Neural cell (in vitro differentiated cells): ENCODE results near the gene SIPA1L2. TPM values are rescaled to one million over a fixed set of nuclear protein-coding genes. Genes with fewer than 3 reads are reported as not detected.

Source experiments
- H2AFZ ChIP-seq: fragments of 200-600, 300-800 bp; sonication (generic), shearing (Covaris generic); 2 replicates; pipeline ENCODE4 v1.6.0; 2014; ENCODE audit warnings: low read depth, mild to moderate bottlenecking, antibody characterized with exemption, low read length, moderate library complexity
- H3F3A ChIP-seq: fragments of 200-600 bp; shearing (Covaris generic); 2 replicates; pipeline ENCODE4 v1.6.1; 2016; ENCODE audit warnings: mild to moderate bottlenecking, moderate library complexity, mixed read lengths, antibody characterized with exemption, low read length; ENCODE audit not compliant: insufficient read depth, poor library complexity, severe bottlenecking
- H3K27ac ChIP-seq: fragments of 200-600, 300-800 bp; sonication (generic), shearing (Covaris generic); 2 replicates; pipeline ENCODE4 v1.5.1; 2014; ENCODE audit warnings: mild to moderate bottlenecking, low read length, moderate library complexity
- H3K27me3 ChIP-seq: fragments of 300-800, 200-600 bp; sonication (generic), shearing (Covaris generic); 2 replicates; pipeline ENCODE4 v1.6.0; 2014; ENCODE audit warnings: mild to moderate bottlenecking, low read depth, low read length, moderate library complexity; ENCODE audit not compliant: insufficient read depth
- H3K36me3 ChIP-seq: fragments of 300-800, 200-600 bp; sonication (generic), shearing (Covaris generic); 2 replicates; pipeline ENCODE4 v1.5.1; 2014; ENCODE audit warnings: mild to moderate bottlenecking, antibody characterized with exemption, low read length, moderate library complexity; ENCODE audit not compliant: insufficient read depth
- H3K4me2 ChIP-seq: fragments of 300-800, 200-600 bp; sonication (generic), shearing (Covaris generic); 2 replicates; pipeline ENCODE4 v1.6.0; 2014; ENCODE audit warnings: mild to moderate bottlenecking, low read length
- H3K4me3 ChIP-seq: fragments of 300-800, 200-600 bp; sonication (generic), shearing (Covaris generic); 2 replicates; pipeline ENCODE4 v1.5.1; 2014; ENCODE audit warnings: mild to moderate bottlenecking, low read length, moderate library complexity
- H3K79me2 ChIP-seq: fragments of 200-600 bp; shearing (Covaris generic); replicated peaks from 2 replicates; pipeline ENCODE4 v1.6.0; 2014; ENCODE audit warnings: mild to moderate bottlenecking, low read length, moderate library complexity; ENCODE audit not compliant: insufficient read depth
- H3K9ac ChIP-seq: fragments of 300-800, 200-600 bp; sonication (generic), shearing (Covaris generic); 2 replicates; pipeline ENCODE4 v1.6.1; 2016; ENCODE audit warnings: mild to moderate bottlenecking, low read length, mixed read lengths
- H3K9me2 ChIP-seq: fragments of 200-600 bp; shearing (Covaris generic); 2 replicates; pipeline ENCODE4 v1.6.1; 2016; ENCODE audit warnings: mild to moderate bottlenecking, low read length, mixed read lengths; ENCODE audit not compliant: insufficient read depth
- H3K9me3 ChIP-seq: fragments of 200-600, 300-800 bp; sonication (generic), shearing (Covaris generic); 2 replicates; pipeline ENCODE4 v1.6.1; 2016; ENCODE audit warnings: mild to moderate bottlenecking, mixed run types, low read length, moderate library complexity, mixed read lengths
- H4K20me1 ChIP-seq: fragments of 200-600 bp; shearing (Covaris generic); 2 replicates; pipeline ENCODE4 v1.6.1; 2016; ENCODE audit warnings: mild to moderate bottlenecking, mixed run types; ENCODE audit not compliant: insufficient read depth
- EP300 ChIP-seq: fragments of 450-650 bp; conservative IDR thresholded peaks from 2 replicates; pipeline ENCODE4 v1.6.1; 2014; ENCODE audit warnings: antibody characterized with exemption, mild to moderate bottlenecking, moderate library complexity; ENCODE audit not compliant: poor library complexity, severe bottlenecking
- EZH2 ChIP-seq: fragments of 200-600, 300-800 bp; shearing (Covaris generic), sonication (generic); IDR thresholded peaks from 2 replicates; pipeline ENCODE4 v1.6.1; 2014; ENCODE audit warnings: antibody characterized with exemption, low read length, borderline replicate concordance, mild to moderate bottlenecking; ENCODE audit not compliant: insufficient read depth, poor library complexity, severe bottlenecking
- MXI1 ChIP-seq: fragments of 450-650 bp; conservative IDR thresholded peaks from 2 replicates; pipeline ENCODE4 v1.6.1; 2014; ENCODE audit warnings: antibody characterized with exemption, mild to moderate bottlenecking; ENCODE audit not compliant: poor library complexity, severe bottlenecking
- POLR2AphosphoS5 ChIP-seq: IDR thresholded peaks from 2 replicates; pipeline ENCODE4 v1.6.1; 2012
- RAD21 ChIP-seq: fragments of 450-650 bp; conservative IDR thresholded peaks from 2 replicates; pipeline ENCODE4 v1.6.1; 2014; ENCODE audit warnings: antibody characterized with exemption, mild to moderate bottlenecking, moderate library complexity
- SMC3 ChIP-seq: fragments of 450-650 bp; conservative IDR thresholded peaks from 2 replicates; pipeline ENCODE4 v1.6.1; 2014; ENCODE audit warnings: antibody characterized with exemption, mild to moderate bottlenecking, moderate library complexity; ENCODE audit not compliant: poor library complexity
- TAF1 ChIP-seq: IDR thresholded peaks from 2 replicates; pipeline ENCODE4 v1.6.1; 2012; ENCODE audit warnings: low read depth
- polyA plus RNA-seq: library from polyadenylated mRNA; depleted of rRNA; stranded (reverse); fragments of >200 nt; gene quantifications from 2 replicates; pipeline ENCODE4 v1.2.3, GENCODE V29; 2014
- TF ChIP-seq, protein P1 (sequence below): fragments of 450-650 bp; IDR thresholded peaks from 2 replicates; pipeline ENCODE4 v1.5.1; 2014; ENCODE audit warnings: antibody characterized with exemption, mild to moderate bottlenecking, moderate library complexity; ENCODE audit not compliant: poor library complexity, severe bottlenecking
- TF ChIP-seq, protein P2 (sequence below): IDR thresholded peaks from 2 replicates; pipeline ENCODE4 v1.6.1; 2012; ENCODE audit warnings: borderline replicate concordance

SIPA1L2 gene
- polyA plus RNA-seq, 1 donor from 2014 or later: 5.6 TPM

- H2AFZ ChIP-seq: no peak overlapping the region
- H3K9me3 ChIP-seq: no peaks in the 10 kb centered on the region
- H3K27ac ChIP-seq: no peak overlapping the region
- H3K9ac ChIP-seq: no peak overlapping the region
- no peaks in the 10 kb centered on the region for H3K36me3 ChIP-seq
- no peaks in the 10 kb centered on the region for H4K20me1 ChIP-seq
- no peaks in the 10 kb centered on the region for H3K9me2 ChIP-seq
- no peak overlapping the region for H3K4me2 ChIP-seq
- TF ChIP-seq, protein P1, sequence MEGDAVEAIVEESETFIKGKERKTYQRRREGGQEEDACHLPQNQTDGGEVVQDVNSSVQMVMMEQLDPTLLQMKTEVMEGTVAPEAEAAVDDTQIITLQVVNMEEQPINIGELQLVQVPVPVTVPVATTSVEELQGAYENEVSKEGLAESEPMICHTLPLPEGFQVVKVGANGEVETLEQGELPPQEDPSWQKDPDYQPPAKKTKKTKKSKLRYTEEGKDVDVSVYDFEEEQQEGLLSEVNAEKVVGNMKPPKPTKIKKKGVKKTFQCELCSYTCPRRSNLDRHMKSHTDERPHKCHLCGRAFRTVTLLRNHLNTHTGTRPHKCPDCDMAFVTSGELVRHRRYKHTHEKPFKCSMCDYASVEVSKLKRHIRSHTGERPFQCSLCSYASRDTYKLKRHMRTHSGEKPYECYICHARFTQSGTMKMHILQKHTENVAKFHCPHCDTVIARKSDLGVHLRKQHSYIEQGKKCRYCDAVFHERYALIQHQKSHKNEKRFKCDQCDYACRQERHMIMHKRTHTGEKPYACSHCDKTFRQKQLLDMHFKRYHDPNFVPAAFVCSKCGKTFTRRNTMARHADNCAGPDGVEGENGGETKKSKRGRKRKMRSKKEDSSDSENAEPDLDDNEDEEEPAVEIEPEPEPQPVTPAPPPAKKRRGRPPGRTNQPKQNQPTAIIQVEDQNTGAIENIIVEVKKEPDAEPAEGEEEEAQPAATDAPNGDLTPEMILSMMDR: no peak
- TF ChIP-seq EZH2 (no peak), POLR2AphosphoS5 (no peak), SMC3 (no peak), MXI1 (no peak), RAD21 (no peak), TAF1 (no peak), EP300 (no peak)
- TF ChIP-seq, protein P2, sequence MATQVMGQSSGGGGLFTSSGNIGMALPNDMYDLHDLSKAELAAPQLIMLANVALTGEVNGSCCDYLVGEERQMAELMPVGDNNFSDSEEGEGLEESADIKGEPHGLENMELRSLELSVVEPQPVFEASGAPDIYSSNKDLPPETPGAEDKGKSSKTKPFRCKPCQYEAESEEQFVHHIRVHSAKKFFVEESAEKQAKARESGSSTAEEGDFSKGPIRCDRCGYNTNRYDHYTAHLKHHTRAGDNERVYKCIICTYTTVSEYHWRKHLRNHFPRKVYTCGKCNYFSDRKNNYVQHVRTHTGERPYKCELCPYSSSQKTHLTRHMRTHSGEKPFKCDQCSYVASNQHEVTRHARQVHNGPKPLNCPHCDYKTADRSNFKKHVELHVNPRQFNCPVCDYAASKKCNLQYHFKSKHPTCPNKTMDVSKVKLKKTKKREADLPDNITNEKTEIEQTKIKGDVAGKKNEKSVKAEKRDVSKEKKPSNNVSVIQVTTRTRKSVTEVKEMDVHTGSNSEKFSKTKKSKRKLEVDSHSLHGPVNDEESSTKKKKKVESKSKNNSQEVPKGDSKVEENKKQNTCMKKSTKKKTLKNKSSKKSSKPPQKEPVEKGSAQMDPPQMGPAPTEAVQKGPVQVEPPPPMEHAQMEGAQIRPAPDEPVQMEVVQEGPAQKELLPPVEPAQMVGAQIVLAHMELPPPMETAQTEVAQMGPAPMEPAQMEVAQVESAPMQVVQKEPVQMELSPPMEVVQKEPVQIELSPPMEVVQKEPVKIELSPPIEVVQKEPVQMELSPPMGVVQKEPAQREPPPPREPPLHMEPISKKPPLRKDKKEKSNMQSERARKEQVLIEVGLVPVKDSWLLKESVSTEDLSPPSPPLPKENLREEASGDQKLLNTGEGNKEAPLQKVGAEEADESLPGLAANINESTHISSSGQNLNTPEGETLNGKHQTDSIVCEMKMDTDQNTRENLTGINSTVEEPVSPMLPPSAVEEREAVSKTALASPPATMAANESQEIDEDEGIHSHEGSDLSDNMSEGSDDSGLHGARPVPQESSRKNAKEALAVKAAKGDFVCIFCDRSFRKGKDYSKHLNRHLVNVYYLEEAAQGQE: no peak
- H3K4me3 ChIP-seq: no peak overlapping the region
- H3K27me3 ChIP-seq: no peaks in the 10 kb centered on the region
- no peaks in the 10 kb centered on the region for H3F3A ChIP-seq
- no peaks in the 10 kb centered on the region for H3K79me2 ChIP-seq
These were observed 37.3 kb upstream of the SIPA1L2 start for GRCh38 chr1:232667094-232667777.

GRCh38 chr1:232664844-232665777, 35.2 kb upstream of the SIPA1L2 start:
- H4K20me1 ChIP-seq: no peaks in the 10 kb centered on the region
- H3K9me3 ChIP-seq: no peaks in the 10 kb centered on the region
- H3K27me3 ChIP-seq: no peaks in the 10 kb centered on the region
- no peak overlapping the region for H3K4me2 ChIP-seq
- H3K9me2 ChIP-seq: no peaks in the 10 kb centered on the region
- H3K79me2 ChIP-seq: no peaks in the 10 kb centered on the region
- H3K4me3 ChIP-seq: no peak overlapping the region
- TF ChIP-seq SMC3: no peak
- TF ChIP-seq EZH2: no peak
- TF ChIP-seq TAF1: no peak
- TF ChIP-seq POLR2AphosphoS5: no peak
- TF ChIP-seq, protein P1: no peak
- TF ChIP-seq, protein P2: no peak
- TF ChIP-seq EP300: no peak
- TF ChIP-seq MXI1: no peak
- TF ChIP-seq RAD21: no peak
- H3K9ac ChIP-seq: no peak overlapping the region
- H3K36me3 ChIP-seq: no peaks in the 10 kb centered on the region
- no peak overlapping the region for H2AFZ ChIP-seq
- H3F3A ChIP-seq: no peaks in the 10 kb centered on the region
- no peak overlapping the region for H3K27ac ChIP-seq
